ENCODE results near the gene ST6GALNAC4.

The ST6GALNAC4 gene

DNA sequence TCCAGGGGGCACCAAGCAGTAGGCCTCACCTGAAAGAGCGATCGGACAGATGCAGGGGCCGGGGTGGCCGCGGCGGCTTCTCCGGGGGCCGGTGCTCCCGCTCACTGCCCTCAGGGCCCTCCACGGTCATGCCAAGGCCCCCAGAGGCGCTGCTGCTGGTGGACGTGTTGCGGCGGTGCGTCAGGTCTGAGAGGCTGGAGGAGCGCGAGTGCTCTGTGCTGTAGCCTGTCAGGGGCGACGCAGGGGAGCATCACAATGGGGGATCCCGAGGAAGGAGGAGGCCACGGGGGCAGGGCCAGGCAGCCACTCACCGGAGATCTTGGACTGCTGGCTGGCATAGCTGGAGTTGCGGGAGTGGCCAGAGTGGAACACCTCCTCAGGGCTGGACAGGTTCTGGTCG is 28.5 kb upstream of the ST6GALNAC4 start:
- no peak overlapping the region for H3K4me3 ChIP-seq
- no peaks in the 10 kb centered on the region for H3K9me3 ChIP-seq
- no peaks in the 10 kb centered on the region for H3K27me3 ChIP-seq
- H3K27ac ChIP-seq, result no peak overlapping the region
- H3K4me1 ChIP-seq, result peaks cover 0 to 28% (median 0%) of the 10 kb centered on the region in 4 donors
- intact Hi-C loops (cut with DNase I; ENCODE audit: low total_unique reads), result loop anchor here (2.0 kb wide), 1 partner anchor 87 kb away; no protein-coding TSS in a partner anchor
- TF ChIP-seq CTCF (IDR thresholded peaks at IDR 0.05), result no peak
- no peak for DNase-seq
- peaks cover 9 to 56% (median 14%) of the 10 kb centered on the region in 3 donors for H3K36me3 ChIP-seq

- no peaks in the 10 kb centered on the region for H3K9me3 ChIP-seq
- H3K27ac ChIP-seq, result no peak overlapping the region
- peaks cover 9 to 62% (median 14%) of the 10 kb centered on the region in 3 donors for H3K36me3 ChIP-seq
- no peak for DNase-seq
- no peaks in the 10 kb centered on the region for H3K27me3 ChIP-seq
- peaks cover 0 to 21% (median 0%) of the 10 kb centered on the region in 4 donors for H3K4me1 ChIP-seq
- TF ChIP-seq CTCF (IDR thresholded peaks at IDR 0.05), result no peak
- no peak overlapping the region for H3K4me3 ChIP-seq
- intact Hi-C loops (cut with DNase I; ENCODE audit: low total_unique reads), result loop anchor here (2.0 to 5.0 kb wide), 3 partner anchors 33 to 173 kb away; no protein-coding TSS in a partner anchor
These were observed 27.9 kb upstream of the ST6GALNAC4 start for GRCh38 chr9:127944586-127945218.

DNA sequence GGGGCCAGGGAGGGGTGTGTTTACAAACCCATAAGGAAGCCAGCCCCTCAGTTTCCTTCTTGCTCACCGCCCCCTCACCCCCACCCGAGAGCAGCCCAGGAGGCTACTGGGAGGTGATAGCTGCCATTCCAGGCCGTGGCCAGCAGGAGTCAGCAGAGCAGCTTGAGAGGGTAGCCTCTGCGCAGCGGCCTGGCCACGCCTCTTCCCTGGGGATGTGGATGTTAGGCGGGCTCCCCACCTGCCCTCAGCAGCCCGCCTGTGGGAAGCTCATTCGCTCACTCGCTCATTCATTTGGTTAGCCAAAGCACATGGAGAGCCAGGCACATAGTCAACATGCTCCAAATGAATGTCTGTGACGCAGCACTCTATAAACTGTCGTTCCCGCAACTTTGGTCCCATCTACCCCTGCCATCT is 26.9 kb upstream of the ST6GALNAC4 start:
- intact Hi-C loops (cut with DNase I; ENCODE audit: low total_unique reads), result loop anchor here (2.0 to 5.0 kb wide), 3 partner anchors 34 to 174 kb away; no protein-coding TSS in a partner anchor
- Histone ChIP-seq H3K27me3 (no peaks in the 10 kb centered on the region), H3K36me3 (peaks cover 9 to 62% (median 14%) of the 10 kb centered on the region in 3 donors), H3K4me1 (peaks cover 0 to 18% (median under 1%) of the 10 kb centered on the region in 4 donors), H3K27ac (no peak overlapping the region), H3K9me3 (no peaks in the 10 kb centered on the region), H3K4me3 (no peak overlapping the region)
- peak; percentile 94 for TF ChIP-seq CTCF (IDR thresholded peaks at IDR 0.05)
- DNase-seq, result peak; percentile 90

- Histone ChIP-seq H3K4me3 (no peak overlapping the region), H3K27ac (no peak overlapping the region), H3K9me3 (no peaks in the 10 kb centered on the region), H3K36me3 (peaks cover 9 to 57% (median 14%) of the 10 kb centered on the region in 3 donors), H3K4me1 (peaks cover 0 to 22% (median 3%) of the 10 kb centered on the region in 4 donors), H3K27me3 (no peaks in the 10 kb centered on the region)
- intact Hi-C loops (cut with DNase I; ENCODE audit: low total_unique reads), result loop anchor here (5.0 kb wide), 2 partner anchors 34 to 174 kb away; no protein-coding TSS in a partner anchor
- TF ChIP-seq CTCF (IDR thresholded peaks at IDR 0.05), result no peak
- no peak for DNase-seq
These were observed 26.3 kb upstream of the ST6GALNAC4 start for GRCh38 chr9:127943011-127943662.

DNA sequence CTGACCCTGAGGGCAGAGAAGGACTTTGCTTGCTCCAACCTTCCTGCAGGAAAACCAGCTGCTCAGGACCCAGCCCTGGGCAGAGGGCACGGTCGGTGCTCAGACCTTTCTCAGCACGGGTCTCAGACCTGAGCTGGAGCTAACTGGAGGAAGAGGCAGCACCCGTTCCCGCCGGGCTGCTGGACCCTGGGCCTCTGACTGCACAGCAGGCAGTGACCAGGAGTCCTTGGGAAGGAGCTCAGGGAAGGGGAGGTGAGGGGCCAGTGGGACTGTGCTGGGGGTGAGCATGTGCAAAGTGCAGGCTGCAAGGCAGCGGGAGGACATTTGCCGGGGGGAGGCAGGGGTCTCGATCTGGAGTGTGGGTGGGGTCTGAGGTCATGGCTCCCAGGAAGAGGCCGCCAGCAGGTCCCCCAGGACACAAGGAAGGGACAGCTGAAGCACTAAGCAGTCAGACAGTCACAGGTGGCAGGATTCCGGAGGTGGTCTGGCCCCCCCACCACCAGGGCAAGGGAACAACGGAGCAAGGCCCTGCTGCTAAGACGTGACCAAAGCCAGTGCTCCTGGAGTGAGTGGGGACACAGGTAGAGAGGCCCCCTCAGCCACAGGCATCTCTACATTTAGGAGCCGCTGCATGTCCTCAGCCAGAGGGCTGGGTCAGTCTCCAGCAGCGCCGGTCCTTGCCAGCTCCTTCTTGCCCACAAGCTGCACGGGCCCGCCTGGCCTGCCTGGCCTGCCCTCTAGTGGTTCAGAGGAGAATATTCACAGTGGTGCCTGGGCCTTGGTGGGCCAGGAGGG is 25.6 kb upstream of the ST6GALNAC4 start:
- peak; percentile 74 to 86 for DNase-seq
- H3K27ac ChIP-seq, result no peak overlapping the region
- H3K9me3 ChIP-seq, result no peaks in the 10 kb centered on the region
- peaks cover 0 to 21% (median 6%) of the 10 kb centered on the region in 4 donors for H3K4me1 ChIP-seq
- intact Hi-C loops (cut with DNase I; ENCODE audit: low total_unique reads), result loop anchor here (5.0 kb wide), 2 partner anchors 35 to 175 kb away; no protein-coding TSS in a partner anchor
- H3K27me3 ChIP-seq, result no peaks in the 10 kb centered on the region
- TF ChIP-seq CTCF (IDR thresholded peaks at IDR 0.05), result peak; percentile 87 to 91
- H3K4me3 ChIP-seq, result no peak overlapping the region
- H3K36me3 ChIP-seq, result peaks cover 9 to 50% (median 14%) of the 10 kb centered on the region in 3 donors
